Measurements from ENCODE around the gene PLA2G4E.

Gene PLA2G4E

DNA sequence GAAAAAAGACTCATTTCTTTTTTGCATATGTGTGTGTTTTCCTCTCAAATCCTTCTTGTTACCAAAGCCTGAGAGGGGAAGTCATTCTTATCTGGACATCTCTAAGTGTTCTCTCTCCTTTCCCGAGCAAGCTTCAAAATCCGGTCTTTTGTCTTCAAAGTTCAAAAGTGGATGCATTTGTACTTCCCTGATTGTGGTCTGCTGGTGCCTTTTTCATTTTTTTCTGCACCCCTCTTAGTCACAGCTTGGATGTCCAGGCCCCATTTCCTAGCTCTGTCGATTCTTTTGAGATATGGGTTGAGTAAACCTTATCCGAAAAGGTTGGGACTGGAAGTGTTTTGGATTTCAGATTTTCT is 83.3 kb downstream of the PLA2G4E start:
- TF ChIP-seq, protein P1, sequence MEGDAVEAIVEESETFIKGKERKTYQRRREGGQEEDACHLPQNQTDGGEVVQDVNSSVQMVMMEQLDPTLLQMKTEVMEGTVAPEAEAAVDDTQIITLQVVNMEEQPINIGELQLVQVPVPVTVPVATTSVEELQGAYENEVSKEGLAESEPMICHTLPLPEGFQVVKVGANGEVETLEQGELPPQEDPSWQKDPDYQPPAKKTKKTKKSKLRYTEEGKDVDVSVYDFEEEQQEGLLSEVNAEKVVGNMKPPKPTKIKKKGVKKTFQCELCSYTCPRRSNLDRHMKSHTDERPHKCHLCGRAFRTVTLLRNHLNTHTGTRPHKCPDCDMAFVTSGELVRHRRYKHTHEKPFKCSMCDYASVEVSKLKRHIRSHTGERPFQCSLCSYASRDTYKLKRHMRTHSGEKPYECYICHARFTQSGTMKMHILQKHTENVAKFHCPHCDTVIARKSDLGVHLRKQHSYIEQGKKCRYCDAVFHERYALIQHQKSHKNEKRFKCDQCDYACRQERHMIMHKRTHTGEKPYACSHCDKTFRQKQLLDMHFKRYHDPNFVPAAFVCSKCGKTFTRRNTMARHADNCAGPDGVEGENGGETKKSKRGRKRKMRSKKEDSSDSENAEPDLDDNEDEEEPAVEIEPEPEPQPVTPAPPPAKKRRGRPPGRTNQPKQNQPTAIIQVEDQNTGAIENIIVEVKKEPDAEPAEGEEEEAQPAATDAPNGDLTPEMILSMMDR (IDR thresholded peaks at IDR 0.05; ENCODE audit: low read length): no peak
- no peak for TF ChIP-seq EZH2 (IDR thresholded peaks at IDR 0.05; ENCODE audit: borderline replicate concordance, low read length)
- H3K4me2 ChIP-seq (ENCODE audit: low read length): no peak overlapping the region; the same call in 1 of the 2 replicates
- no peaks in the 10 kb centered on the region for H3K9me2 ChIP-seq (ENCODE audit: low read depth, low read length)
- H3K4me3 ChIP-seq (ENCODE audit: low read depth, low read length, poor library complexity, severe bottlenecking): no peak overlapping the region
- no peak overlapping the region for H2AFZ ChIP-seq (ENCODE audit: low read length)
- no peak overlapping the region for H3K9ac ChIP-seq (ENCODE audit: low read length)
- H4K20me1 ChIP-seq (ENCODE audit: insufficient read depth, low read length): no peaks in the 10 kb centered on the region
- no peaks in the 10 kb centered on the region for H3K36me3 ChIP-seq (ENCODE audit: insufficient read depth, low read length)
- H3K27ac ChIP-seq (ENCODE audit: low read depth, low read length, poor library complexity, severe bottlenecking): peak overlapping the region; percentile 49
- H3K27me3 ChIP-seq (ENCODE audit: insufficient read depth, low read length): no peaks in the 10 kb centered on the region
- no peaks in the 10 kb centered on the region for H3K79me2 ChIP-seq (ENCODE audit: insufficient read depth, low read length)
- H3K9me3 ChIP-seq (ENCODE audit: low read length): no peaks in the 10 kb centered on the region
- peaks cover 39% of the 10 kb centered on the region for H3K4me1 ChIP-seq (ENCODE audit: insufficient read depth, low read length, severe bottlenecking)
- no peaks in the 10 kb centered on the region for H3F3A ChIP-seq (ENCODE audit: insufficient read depth, low read length)

DNA sequence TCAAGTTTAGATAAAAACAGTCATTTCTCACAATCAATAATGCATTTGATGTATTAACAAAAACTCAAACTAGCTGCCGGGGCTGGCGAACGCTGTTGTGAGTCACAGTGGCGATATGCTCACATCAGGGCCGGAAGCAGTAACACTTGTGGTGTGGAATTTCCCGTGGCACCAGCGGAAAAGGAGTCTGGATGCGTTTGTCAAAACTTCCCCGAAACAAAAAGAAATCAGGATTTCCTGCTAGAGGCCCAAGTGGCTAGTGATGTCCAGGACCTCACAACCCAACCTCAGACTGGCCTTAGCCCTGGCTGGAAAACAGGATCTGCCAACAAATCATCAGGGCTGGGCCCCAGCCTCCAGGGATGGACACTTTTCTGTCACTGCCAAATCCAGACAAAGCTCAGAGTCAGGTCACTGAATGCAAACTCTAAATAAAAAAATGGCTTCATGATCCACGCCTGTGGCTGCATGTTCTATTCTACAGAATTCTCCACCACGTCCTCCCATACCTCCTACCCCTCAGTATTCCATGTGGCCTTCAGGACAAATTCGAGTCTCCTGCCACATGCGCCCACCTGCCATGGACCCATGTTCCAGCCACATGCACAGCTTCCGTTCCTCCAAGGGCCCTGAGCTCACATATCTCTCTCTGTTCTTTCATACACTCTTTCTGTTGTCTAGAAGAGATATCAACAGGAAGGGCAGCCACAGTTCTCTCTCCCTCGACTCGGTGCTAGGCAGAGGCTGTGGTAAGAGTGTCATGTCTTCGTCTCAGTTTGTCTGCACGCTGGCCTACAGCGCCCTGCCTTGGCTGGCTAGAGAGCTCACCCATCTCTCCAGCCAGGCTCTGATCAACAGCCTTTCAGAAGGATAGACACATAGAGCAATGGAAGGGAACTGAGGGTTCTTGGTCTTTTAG is 83.9 kb downstream of the PLA2G4E start:
- Histone ChIP-seq H3K4me1 (ENCODE audit: insufficient read depth, low read length, severe bottlenecking) (peaks cover 39% of the 10 kb centered on the region), H3K36me3 (ENCODE audit: insufficient read depth, low read length) (no peaks in the 10 kb centered on the region), H3K4me3 (ENCODE audit: low read depth, low read length, poor library complexity, severe bottlenecking) (no peak overlapping the region), H3F3A (ENCODE audit: insufficient read depth, low read length) (no peaks in the 10 kb centered on the region), H4K20me1 (ENCODE audit: insufficient read depth, low read length) (no peaks in the 10 kb centered on the region), H3K27me3 (ENCODE audit: insufficient read depth, low read length) (no peaks in the 10 kb centered on the region), H3K9ac (ENCODE audit: low read length) (no peak overlapping the region), H3K27ac (ENCODE audit: low read depth, low read length, poor library complexity, severe bottlenecking) (peak overlapping the region; percentile 49), H3K4me2 (ENCODE audit: low read length) (peak overlapping the region; percentile 7; the same call in 1 of the 2 replicates), H3K9me2 (ENCODE audit: low read depth, low read length) (no peaks in the 10 kb centered on the region), H3K79me2 (ENCODE audit: insufficient read depth, low read length) (no peaks in the 10 kb centered on the region), H2AFZ (ENCODE audit: low read length) (no peak overlapping the region), H3K9me3 (ENCODE audit: low read length) (no peaks in the 10 kb centered on the region)
- TF ChIP-seq, protein P1 (IDR thresholded peaks at IDR 0.05; ENCODE audit: low read length): peak; percentile 43; the same call in 1 of the 2 replicates
- no peak for TF ChIP-seq EZH2 (IDR thresholded peaks at IDR 0.05; ENCODE audit: borderline replicate concordance, low read length)

DNA sequence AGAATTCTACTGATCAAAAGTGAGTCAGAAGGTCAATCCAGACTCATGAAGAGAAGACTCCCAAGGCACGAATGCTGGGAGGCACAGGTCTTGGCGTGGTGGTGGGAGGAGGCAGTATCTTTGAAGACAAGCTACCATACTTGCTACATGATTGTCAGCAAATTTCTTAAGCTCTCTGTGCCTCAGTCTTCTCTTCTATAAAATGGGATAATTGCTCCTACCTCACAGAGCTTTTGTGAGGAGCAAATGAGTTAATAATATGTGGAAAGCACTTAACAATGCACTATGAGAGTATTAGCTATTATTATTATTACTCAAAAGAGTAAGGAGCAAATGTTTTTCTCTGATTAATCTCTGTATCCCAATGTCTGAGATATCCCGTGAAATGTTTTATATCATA is 84.7 kb downstream of the PLA2G4E start:
- peaks cover 39% of the 10 kb centered on the region for H3K4me1 ChIP-seq (ENCODE audit: insufficient read depth, low read length, severe bottlenecking)
- no peaks in the 10 kb centered on the region for H3K36me3 ChIP-seq (ENCODE audit: insufficient read depth, low read length)
- H2AFZ ChIP-seq (ENCODE audit: low read length): no peak overlapping the region
- H3K9ac ChIP-seq (ENCODE audit: low read length): no peak overlapping the region
- H3F3A ChIP-seq (ENCODE audit: insufficient read depth, low read length): no peaks in the 10 kb centered on the region
- H3K27ac ChIP-seq (ENCODE audit: low read depth, low read length, poor library complexity, severe bottlenecking): peak overlapping the region; percentile 49
- TF ChIP-seq, protein P1 (IDR thresholded peaks at IDR 0.05; ENCODE audit: low read length): no peak
- TF ChIP-seq EZH2 (IDR thresholded peaks at IDR 0.05; ENCODE audit: borderline replicate concordance, low read length): no peak
- no peaks in the 10 kb centered on the region for H3K9me3 ChIP-seq (ENCODE audit: low read length)
- H3K4me3 ChIP-seq (ENCODE audit: low read depth, low read length, poor library complexity, severe bottlenecking): no peak overlapping the region
- no peaks in the 10 kb centered on the region for H3K9me2 ChIP-seq (ENCODE audit: low read depth, low read length)
- no peaks in the 10 kb centered on the region for H4K20me1 ChIP-seq (ENCODE audit: insufficient read depth, low read length)
- no peak overlapping the region for H3K4me2 ChIP-seq (ENCODE audit: low read length)
- H3K27me3 ChIP-seq (ENCODE audit: insufficient read depth, low read length): no peaks in the 10 kb centered on the region
- no peaks in the 10 kb centered on the region for H3K79me2 ChIP-seq (ENCODE audit: insufficient read depth, low read length)
